ENCODE results near the gene OSBPL1A.

DNA sequence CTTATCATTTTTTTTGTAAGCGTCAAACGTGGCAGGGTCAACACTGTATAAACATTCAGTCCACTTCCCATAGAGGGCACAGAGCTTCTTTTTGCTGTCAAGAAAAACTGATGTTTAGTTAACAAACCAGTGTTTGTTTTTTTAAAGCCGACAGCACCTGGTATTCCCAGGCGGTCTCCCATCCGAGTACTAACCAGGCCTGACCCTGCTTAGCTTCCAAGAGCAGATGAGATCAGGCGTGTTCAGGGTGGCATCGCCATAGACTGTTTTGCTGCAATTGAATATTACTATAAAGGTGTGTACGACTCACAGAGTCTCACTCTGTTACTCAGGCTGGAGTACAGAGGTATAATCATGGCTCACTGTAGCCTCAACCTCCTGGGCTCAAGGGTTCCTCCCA, 227.3 kb downstream of the OSBPL1A start:
- TF ChIP-seq, protein P1, sequence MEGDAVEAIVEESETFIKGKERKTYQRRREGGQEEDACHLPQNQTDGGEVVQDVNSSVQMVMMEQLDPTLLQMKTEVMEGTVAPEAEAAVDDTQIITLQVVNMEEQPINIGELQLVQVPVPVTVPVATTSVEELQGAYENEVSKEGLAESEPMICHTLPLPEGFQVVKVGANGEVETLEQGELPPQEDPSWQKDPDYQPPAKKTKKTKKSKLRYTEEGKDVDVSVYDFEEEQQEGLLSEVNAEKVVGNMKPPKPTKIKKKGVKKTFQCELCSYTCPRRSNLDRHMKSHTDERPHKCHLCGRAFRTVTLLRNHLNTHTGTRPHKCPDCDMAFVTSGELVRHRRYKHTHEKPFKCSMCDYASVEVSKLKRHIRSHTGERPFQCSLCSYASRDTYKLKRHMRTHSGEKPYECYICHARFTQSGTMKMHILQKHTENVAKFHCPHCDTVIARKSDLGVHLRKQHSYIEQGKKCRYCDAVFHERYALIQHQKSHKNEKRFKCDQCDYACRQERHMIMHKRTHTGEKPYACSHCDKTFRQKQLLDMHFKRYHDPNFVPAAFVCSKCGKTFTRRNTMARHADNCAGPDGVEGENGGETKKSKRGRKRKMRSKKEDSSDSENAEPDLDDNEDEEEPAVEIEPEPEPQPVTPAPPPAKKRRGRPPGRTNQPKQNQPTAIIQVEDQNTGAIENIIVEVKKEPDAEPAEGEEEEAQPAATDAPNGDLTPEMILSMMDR (IDR thresholded peaks at IDR 0.05) = no peak
- no peak for TF ChIP-seq POLR2A (IDR thresholded peaks at IDR 0.05)

All from Peyer's patch (tissue), 4 donors.